ENCODE measurements around the gene LRP10. TPM values are rescaled to one million over a fixed set of nuclear protein-coding genes. Genes with fewer than 3 reads are reported as not detected.

LRP10 gene
- total RNA-seq, 4 donors from 2014 or later: 73.5 to 125 (median 96.6) TPM

DNA sequence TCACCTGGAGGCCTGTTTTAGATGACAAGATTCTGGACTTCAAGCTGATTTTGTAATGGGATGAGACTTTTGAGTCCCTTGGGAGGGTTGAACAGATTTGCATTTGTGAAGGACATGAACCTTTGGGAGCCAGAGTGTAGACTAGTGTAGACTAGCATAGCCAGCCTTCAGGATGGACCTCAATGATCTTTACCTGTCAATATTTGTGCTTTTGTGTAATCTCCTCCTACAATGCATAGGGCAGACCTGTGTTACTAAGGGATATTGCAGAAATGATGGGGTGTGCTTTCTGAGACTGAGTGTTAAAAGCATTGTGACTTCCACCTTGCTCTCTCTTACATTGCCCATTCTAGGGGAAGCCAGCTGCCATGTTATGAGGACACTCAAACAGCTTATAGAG, 9.9 kb upstream of the LRP10 start:
- TF ChIP-seq, protein P1, sequence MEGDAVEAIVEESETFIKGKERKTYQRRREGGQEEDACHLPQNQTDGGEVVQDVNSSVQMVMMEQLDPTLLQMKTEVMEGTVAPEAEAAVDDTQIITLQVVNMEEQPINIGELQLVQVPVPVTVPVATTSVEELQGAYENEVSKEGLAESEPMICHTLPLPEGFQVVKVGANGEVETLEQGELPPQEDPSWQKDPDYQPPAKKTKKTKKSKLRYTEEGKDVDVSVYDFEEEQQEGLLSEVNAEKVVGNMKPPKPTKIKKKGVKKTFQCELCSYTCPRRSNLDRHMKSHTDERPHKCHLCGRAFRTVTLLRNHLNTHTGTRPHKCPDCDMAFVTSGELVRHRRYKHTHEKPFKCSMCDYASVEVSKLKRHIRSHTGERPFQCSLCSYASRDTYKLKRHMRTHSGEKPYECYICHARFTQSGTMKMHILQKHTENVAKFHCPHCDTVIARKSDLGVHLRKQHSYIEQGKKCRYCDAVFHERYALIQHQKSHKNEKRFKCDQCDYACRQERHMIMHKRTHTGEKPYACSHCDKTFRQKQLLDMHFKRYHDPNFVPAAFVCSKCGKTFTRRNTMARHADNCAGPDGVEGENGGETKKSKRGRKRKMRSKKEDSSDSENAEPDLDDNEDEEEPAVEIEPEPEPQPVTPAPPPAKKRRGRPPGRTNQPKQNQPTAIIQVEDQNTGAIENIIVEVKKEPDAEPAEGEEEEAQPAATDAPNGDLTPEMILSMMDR (IDR thresholded peaks at IDR 0.05): no peak
- ATAC-seq (ENCODE audit: low FRiP score): no peak

DNA sequence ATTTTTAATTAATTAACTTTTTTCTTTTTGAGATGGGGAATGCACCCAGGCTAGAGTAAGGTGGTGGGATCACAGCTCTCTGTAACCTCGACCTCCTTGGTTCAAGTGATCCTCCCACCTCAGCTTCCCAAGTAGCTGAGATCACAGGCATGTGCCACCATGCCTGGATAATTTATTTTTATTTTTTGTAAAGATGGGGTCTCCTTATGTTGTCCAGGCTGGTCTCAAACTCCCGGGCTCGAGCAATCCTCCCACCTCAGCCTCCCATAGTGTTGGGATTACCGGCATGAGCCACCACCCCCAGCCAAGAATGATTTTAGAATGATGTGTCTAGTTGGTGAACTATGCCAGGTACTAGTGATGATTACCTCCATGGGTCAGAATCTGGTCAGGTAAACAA, 6.6 kb upstream of the LRP10 start:
- DNase-seq (ENCODE audit: low spot score): no peak
- ATAC-seq (ENCODE audit: low FRiP score): no peak
- TF ChIP-seq, protein P1 (IDR thresholded peaks at IDR 0.05): no peak

More for the DNA sequence above, 9.9 kb upstream of the LRP10 start:
- no peak for DNase-seq (ENCODE audit: low spot score)

DNA sequence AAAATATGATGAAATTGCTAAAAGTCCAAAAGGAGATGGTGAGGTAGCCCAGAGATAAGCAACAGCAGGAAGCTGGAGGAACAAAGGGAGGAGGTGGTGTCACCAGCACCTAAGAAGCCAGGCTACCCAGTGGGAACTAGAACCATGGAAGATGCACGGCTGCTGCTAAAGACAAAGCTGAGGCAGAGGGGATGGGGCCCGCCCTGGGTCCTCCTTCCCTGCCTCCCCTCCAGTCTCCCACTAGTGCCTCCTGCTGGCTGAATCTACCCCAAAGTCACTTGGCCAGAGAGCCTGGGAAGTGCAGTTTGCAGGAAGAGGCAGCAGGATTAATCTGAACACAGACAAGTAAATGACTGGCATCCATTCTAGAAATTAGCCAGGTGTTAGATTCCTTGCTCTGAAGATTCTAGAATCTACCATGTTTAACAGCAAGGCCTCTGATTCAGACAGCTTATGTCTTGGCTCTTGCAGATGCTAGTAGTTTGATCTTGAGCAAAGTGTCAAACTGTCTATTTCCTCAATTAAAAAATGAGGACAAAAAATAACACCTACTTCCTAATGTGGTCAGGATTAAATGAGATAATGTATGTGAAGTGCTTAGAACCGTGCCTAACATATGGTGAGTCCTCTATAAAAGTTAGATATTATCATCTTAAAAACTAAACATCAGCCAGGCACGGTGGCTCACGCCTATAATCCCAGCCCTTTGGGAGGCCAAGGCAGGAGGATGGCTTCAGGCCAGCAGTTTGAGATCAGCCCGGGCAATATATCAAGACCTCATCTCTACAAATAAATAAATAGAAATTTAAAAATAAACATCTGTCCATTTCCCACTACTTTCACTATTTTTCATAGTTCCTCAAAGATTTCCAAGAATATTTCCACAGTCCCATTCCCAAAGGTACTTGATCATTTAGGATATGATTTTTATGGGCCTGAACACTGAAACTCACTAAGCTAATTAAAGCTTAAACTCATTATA, 5.8 kb upstream of the LRP10 start:
- no peak for ATAC-seq (ENCODE audit: low FRiP score)
- TF ChIP-seq, protein P1 (IDR thresholded peaks at IDR 0.05): no peak
- DNase-seq (ENCODE audit: low spot score): no peak

DNA sequence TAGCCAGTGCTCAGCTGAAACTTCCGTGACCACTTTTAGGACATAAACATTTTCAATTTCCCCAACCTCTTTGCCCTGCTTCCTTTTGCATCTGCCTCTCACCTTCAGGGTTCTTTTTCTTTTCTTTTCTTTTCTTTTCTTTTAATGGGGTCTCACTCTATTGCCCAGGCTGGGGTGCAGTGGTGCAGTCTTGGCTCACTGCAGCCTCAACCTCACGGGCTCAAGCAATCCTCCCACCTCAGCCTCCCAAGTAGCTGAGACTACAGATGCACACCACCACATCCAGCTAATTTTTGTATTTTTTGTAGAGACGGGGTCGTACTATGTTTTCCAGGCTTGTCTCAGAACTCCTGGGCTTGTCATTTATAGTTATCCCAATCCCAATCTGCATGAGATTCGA, 4.7 kb upstream of the LRP10 start:
- TF ChIP-seq, protein P1 (IDR thresholded peaks at IDR 0.05): no peak
- DNase-seq (ENCODE audit: low spot score) (no peak), ATAC-seq (ENCODE audit: low FRiP score) (no peak)

DNA sequence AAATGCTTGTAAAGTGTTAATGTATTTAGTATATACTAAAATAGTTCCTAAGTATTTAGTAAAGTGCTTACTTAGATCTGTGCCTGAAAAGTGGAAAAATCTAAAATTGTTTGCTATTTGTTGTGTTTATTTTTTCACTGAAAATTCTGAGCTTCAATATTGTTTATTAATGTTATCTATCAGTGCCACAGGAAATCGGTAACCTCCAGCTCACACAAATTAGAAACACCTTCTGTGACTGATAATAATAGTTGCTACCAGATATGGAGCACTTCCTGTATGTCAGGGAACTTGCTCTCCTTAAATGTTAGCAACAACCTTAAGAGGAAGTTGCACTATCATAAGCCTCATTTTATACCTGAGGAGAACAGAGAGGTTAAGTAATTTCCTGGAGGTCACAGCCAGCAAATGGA, 723 bp upstream of the LRP10 start:
- TF ChIP-seq, protein P1 (IDR thresholded peaks at IDR 0.05): no peak
- ATAC-seq (ENCODE audit: low FRiP score) (peak; percentile 10), DNase-seq (ENCODE audit: low spot score) (no peak)

DNA sequence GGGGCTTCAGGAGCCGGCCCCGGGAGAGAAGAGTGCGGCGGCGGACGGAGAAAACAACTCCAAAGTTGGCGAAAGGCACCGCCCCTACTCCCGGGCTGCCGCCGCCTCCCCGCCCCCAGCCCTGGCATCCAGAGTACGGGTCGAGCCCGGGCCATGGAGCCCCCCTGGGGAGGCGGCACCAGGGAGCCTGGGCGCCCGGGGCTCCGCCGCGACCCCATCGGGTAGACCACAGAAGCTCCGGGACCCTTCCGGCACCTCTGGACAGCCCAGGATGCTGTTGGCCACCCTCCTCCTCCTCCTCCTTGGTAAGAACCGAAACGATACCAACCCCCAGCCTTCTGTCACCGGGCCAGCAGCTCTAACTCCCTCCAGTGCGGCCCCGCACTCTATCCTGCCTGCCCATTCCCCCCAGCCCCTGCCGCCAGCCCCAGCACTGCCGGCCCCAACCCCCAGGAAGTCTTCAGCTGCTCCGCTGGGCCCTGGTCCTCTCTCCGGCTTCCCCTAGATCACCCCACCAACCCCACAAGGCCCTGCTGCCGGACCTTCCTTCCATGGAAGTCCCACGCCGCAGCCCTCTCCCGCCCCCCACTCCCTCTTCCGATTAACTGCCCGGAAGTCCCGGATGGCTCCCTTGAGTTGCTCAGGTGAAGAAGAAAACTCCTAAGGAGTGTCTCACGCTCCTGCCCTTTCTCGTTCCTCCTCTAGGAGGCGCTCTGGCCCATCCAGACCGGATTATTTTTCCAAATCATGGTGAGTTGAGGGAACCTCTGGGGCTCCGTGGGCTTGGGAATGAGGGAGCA, 693 bp downstream of the LRP10 start:
- ATAC-seq (ENCODE audit: low FRiP score) (peak; percentile 82), DNase-seq (ENCODE audit: low spot score) (peak; percentile 79)
- TF ChIP-seq, protein P1 (IDR thresholded peaks at IDR 0.05): peak in 2 of 3 donors; percentile 76 to 80
